Body of pancreas (tissue), 4 donors: ENCODE measurements around the gene FILIP1L. TPM values are rescaled to one million over a fixed set of nuclear protein-coding genes. Genes with fewer than 3 reads are reported as not detected.

Experiments
- ATAC-seq: fragments of 150-250 bp; one replicate; pipeline ENCODE4 v1.9.1; 2016
- DNase-seq, 4 donors: peaks; one replicate each; pipeline ENCODE4 v3.0.0-alpha.2; 2019
- H3K27ac ChIP-seq, 4 donors: fragments of 200-600 bp; sonication (generic); 1 replicate in 3 of 4; 2 replicates in 1 of 4; pipeline versions ENCODE4 v1.5.1 to v1.6.1; 2016 to 2019; ENCODE audit warnings: mild to moderate bottlenecking in 1 of 4, mixed read lengths in 1 of 4, moderate library complexity in 1 of 4
- H3K27me3 ChIP-seq, 2 donors: fragments of 200-600 bp; sonication (generic); one replicate each; pipeline ENCODE4 v1.6.0; 2016; ENCODE audit warnings: mild to moderate bottlenecking in 1 of 2
- H3K36me3 ChIP-seq, 2 donors: fragments of 200-600 bp; sonication (generic); replicated peaks in 1 of 2; 2 replicates each; pipeline ENCODE4 v1.5.1; 2016; ENCODE audit warnings: low read depth in 2 of 2; ENCODE audit not compliant: insufficient read depth in 1 of 2
- H3K4me1 ChIP-seq: fragments of 200-600 bp; sonication (generic); one replicate; pipeline ENCODE4 v1.6.0; 2016
- H3K4me3 ChIP-seq, 2 donors: fragments of 200-600 bp; sonication (generic); 1 replicate in 1 of 2; 2 replicates in 1 of 2; pipeline ENCODE4 v1.5.1; 2016 to 2019
- H3K9me3 ChIP-seq, 3 donors: fragments of 200-600 bp; sonication (generic); 1 replicate in 2 of 3; 2 replicates in 1 of 3; pipeline ENCODE4 v1.5.1; 2016
- POLR2A ChIP-seq, 3 donors: fragments of 450-650 bp; IDR thresholded peaks; one replicate each; pipeline ENCODE4 v1.6.1; 2016; ENCODE audit warnings: antibody characterized with exemption in 3 of 3, mild to moderate bottlenecking in 2 of 3
- WGBS, 2 donors: methylation state at CpG; one replicate each; pipeline ENCODE4 v1.1.5; 2017; 5-methylcytosine and 5-hydroxymethylcytosine counted together
- intact Hi-C: fragments of 100-400 bp; cut with DNase I; formaldehyde crosslinking; loops from one replicate; pipeline ENCODE4 v1.15.1; 2023
- total RNA-seq, 2 donors: library from RNA; depleted of rRNA; stranded (reverse); fragments of >200 nt; gene quantifications; one replicate each; pipeline ENCODE4 v1.1.0, GENCODE V29; 2016
- TF ChIP-seq, protein P1 (sequence below), 7 experiments: fragments of 450-650 bp in 4 of 7; fragments of 200-600 bp in 3 of 7; sonication (generic) in 3 of 7; IDR thresholded peaks; one replicate each; pipeline ENCODE4 v1.5.1; 2016 to 2019; ENCODE audit warnings: antibody characterized with exemption in 7 of 7

The FILIP1L gene
- total RNA-seq, 2 donors from 2014 or later: 27.8 to 47.8 TPM

DNA sequence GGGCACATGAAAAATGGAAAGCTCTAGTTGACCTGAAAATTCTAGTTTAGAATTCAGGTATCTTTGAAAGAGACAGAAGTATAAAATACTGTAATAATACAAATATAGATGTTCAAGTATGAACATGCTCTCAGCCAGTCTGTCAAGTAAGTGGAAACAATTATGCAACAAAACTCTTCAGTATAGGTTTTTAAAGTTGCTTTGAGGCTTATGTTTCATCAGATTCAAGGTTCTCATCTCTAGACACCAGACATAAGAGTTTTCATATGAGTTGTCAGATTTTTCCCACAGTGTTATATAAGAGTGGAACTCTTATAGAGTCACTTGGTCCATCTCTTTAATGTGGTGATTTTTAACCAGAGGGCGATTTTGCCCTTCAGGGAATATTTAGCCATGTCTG lies 274.7 kb downstream of the FILIP1L start:
- H3K4me1 ChIP-seq: peaks cover 35% of the 10 kb centered on the region
- H3K9me3 ChIP-seq: no peaks in the 10 kb centered on the region
- no peak overlapping the region for H3K4me3 ChIP-seq
- H3K27me3 ChIP-seq: no peaks in the 10 kb centered on the region
- H3K27ac ChIP-seq: no peak overlapping the region
- intact Hi-C loops: no loop called here
- TF ChIP-seq, protein P1, sequence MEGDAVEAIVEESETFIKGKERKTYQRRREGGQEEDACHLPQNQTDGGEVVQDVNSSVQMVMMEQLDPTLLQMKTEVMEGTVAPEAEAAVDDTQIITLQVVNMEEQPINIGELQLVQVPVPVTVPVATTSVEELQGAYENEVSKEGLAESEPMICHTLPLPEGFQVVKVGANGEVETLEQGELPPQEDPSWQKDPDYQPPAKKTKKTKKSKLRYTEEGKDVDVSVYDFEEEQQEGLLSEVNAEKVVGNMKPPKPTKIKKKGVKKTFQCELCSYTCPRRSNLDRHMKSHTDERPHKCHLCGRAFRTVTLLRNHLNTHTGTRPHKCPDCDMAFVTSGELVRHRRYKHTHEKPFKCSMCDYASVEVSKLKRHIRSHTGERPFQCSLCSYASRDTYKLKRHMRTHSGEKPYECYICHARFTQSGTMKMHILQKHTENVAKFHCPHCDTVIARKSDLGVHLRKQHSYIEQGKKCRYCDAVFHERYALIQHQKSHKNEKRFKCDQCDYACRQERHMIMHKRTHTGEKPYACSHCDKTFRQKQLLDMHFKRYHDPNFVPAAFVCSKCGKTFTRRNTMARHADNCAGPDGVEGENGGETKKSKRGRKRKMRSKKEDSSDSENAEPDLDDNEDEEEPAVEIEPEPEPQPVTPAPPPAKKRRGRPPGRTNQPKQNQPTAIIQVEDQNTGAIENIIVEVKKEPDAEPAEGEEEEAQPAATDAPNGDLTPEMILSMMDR (IDR thresholded peaks at IDR 0.05): no peak
- TF ChIP-seq POLR2A (IDR thresholded peaks at IDR 0.05): no peak
- no peak for DNase-seq
- no peaks in the 10 kb centered on the region for H3K36me3 ChIP-seq
- ATAC-seq: no peak
- 75 to 100% methylated on average over 1 of the region's 1 CpG for WGBS, 2 donors

DNA sequence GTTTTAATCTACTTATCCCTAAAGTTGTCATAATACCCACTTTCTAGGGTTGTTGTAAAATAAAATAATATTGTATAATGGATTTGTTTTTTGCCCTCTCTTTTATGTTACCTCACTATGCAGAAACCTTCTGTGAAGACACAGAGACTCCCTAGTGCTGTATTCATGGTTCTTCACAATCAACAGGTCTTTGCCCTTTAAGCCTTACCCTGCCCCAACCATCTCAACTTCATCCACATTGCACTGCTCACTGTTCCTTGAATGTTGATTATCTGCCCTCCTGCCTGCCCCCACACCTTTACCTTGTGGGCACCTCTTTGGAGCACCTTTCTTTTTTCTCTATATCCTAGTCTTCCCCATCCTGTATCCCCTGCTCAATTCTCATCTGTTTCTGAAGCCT lies 275.5 kb downstream of the FILIP1L start:
- intact Hi-C loops: no loop called here

DNA sequence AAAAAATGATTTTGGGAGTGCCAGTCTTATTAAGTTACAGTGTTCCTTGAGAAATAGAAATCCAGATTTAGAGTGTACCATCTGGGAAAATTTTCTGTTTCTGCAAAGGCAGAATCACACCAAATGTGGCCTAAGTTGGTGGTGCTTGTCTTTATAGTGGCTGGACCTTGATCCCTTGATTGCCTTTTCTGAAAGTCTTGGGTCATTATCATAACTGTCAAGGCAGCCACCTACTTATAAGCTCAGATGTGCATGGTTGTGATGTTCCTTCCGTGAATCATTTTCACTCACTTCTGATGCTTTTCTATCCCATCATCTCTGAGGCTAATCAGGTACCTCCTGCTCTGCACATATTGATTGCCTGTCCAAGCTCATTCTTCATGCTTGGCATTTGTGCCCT lies 276.6 kb downstream of the FILIP1L start:
- H3K4me3 ChIP-seq: no peak overlapping the region
- no peaks in the 10 kb centered on the region for H3K27me3 ChIP-seq
- ATAC-seq: no peak
- intact Hi-C loops: no loop called here
- 91 to 92% methylated on average over 1 of the region's 1 CpG for WGBS, 2 donors
- H3K36me3 ChIP-seq: no peaks in the 10 kb centered on the region
- DNase-seq: no peak
- no peaks in the 10 kb centered on the region for H3K9me3 ChIP-seq
- no peak overlapping the region for H3K27ac ChIP-seq
- H3K4me1 ChIP-seq: peaks cover 24% of the 10 kb centered on the region
- TF ChIP-seq POLR2A (IDR thresholded peaks at IDR 0.05): no peak
- TF ChIP-seq, protein P1 (IDR thresholded peaks at IDR 0.05): no peak

More for the DNA sequence above, 275.5 kb downstream of the FILIP1L start:
- Histone ChIP-seq H3K27me3 (no peaks in the 10 kb centered on the region), H3K36me3 (no peaks in the 10 kb centered on the region), H3K4me3 (no peak overlapping the region), H3K4me1 (peaks cover 28% of the 10 kb centered on the region), H3K9me3 (no peaks in the 10 kb centered on the region), H3K27ac (no peak overlapping the region)
- TF ChIP-seq POLR2A (IDR thresholded peaks at IDR 0.05): no peak
- TF ChIP-seq, protein P1 (IDR thresholded peaks at IDR 0.05): no peak
- DNase-seq: no peak
- no peak for ATAC-seq

DNA sequence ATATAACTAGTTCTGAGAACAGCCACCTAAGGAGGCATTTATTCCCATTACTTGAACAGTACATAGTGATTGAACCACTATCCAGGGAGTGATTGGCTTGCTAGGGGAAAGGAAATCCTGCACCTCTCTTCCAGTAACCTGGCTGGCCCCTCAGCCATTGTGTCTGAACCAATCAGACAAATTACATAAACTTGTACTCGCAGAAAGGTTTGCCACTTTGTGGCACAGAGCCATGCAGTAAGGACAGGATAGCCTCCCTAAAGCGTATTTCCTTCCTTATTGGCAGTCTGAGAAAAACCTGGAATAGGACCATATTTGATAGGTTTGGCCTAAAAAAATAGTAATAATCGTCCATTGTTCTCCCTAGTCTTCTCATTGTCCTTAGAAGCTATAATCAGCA lies 277.6 kb downstream of the FILIP1L start:
- DNase-seq (no peak), ATAC-seq (no peak)
- 40 to 49% methylated on average over 3 of the region's 3 CpGs for WGBS, 2 donors
- intact Hi-C loops: no loop called here
- H3K27ac ChIP-seq: no peak overlapping the region
- no peaks in the 10 kb centered on the region for H3K36me3 ChIP-seq
- H3K4me1 ChIP-seq: peaks cover 24% of the 10 kb centered on the region
- H3K9me3 ChIP-seq: no peaks in the 10 kb centered on the region
- TF ChIP-seq, protein P1 (IDR thresholded peaks at IDR 0.05): no peak
- TF ChIP-seq POLR2A (IDR thresholded peaks at IDR 0.05): no peak
- no peak overlapping the region for H3K4me3 ChIP-seq
- H3K27me3 ChIP-seq: no peaks in the 10 kb centered on the region

DNA sequence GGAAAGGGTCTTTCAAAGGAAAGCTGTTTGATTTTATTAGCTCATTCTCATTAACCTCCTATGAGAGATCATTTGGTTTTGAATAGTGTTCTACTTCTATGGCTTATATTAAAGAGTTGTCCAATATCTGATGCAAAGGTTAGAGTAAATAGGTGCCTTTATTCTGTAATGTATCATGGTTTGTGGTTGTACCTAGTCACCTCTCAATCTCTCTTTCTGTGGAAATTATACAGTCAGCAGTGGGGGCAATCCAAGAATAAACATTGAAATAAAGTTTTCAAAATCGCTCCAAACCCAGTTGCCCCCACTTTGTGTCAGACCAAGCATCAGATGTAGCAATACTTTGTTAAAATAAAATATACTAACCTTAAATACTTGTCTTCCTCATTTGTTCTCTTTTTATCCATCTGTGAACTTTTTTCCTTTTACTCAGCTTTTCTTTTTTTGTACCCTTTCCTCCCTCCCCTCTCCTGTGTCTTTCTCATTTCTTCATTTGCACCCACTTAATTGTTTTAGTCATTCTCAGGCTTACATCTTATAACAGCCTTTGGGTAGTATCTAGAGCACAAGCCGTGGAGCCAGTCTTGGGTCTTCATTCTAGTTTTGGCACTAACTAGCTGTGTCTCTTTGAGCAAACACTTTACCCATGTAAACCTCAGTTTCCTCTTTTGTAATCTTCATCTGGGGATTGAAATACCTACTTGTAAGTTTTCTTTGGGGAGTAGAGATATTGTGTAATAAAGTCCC lies 279.9 kb downstream of the FILIP1L start:
- no peak overlapping the region for H3K27ac ChIP-seq
- WGBS, 2 donors: 85 to 90% methylated on average over 2 of the region's 2 CpGs
- no peak overlapping the region for H3K4me3 ChIP-seq
- no peaks in the 10 kb centered on the region for H3K9me3 ChIP-seq
- intact Hi-C loops: no loop called here
- H3K27me3 ChIP-seq: no peaks in the 10 kb centered on the region
- no peak for TF ChIP-seq POLR2A (IDR thresholded peaks at IDR 0.05)
- H3K36me3 ChIP-seq: no peaks in the 10 kb centered on the region
- ATAC-seq (no peak), DNase-seq (no peak)
- H3K4me1 ChIP-seq: peaks cover 16% of the 10 kb centered on the region
